ENCODE results near the gene FSD1.

DNA sequence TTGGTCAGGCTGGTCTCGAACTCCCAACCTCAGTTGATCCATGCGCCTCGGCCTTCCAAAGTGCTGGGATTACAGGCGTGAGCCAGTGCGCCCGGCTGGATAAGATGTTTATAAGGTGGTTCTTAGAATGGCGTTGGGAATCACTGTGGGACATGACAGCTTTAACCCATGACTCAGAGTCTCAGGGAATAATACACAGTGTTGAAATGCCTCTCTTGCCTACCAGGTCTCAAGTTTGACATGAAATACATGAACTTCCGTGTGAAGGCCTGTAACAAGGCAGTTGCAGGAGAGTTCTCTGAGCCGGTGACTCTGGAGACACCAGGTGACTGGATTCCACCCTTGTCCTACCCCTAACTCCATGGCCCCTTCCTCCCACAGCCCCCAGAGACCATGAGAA lies 12.6 kb downstream of the FSD1 start:
- TF ChIP-seq, protein P1, sequence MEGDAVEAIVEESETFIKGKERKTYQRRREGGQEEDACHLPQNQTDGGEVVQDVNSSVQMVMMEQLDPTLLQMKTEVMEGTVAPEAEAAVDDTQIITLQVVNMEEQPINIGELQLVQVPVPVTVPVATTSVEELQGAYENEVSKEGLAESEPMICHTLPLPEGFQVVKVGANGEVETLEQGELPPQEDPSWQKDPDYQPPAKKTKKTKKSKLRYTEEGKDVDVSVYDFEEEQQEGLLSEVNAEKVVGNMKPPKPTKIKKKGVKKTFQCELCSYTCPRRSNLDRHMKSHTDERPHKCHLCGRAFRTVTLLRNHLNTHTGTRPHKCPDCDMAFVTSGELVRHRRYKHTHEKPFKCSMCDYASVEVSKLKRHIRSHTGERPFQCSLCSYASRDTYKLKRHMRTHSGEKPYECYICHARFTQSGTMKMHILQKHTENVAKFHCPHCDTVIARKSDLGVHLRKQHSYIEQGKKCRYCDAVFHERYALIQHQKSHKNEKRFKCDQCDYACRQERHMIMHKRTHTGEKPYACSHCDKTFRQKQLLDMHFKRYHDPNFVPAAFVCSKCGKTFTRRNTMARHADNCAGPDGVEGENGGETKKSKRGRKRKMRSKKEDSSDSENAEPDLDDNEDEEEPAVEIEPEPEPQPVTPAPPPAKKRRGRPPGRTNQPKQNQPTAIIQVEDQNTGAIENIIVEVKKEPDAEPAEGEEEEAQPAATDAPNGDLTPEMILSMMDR (IDR thresholded peaks at IDR 0.05): no peak
- no peak for TF ChIP-seq POLR2A (IDR thresholded peaks at IDR 0.05)

Measured in thyroid gland (tissue), 4 donors.